ENCODE measurements around the gene CEP128.

DNA sequence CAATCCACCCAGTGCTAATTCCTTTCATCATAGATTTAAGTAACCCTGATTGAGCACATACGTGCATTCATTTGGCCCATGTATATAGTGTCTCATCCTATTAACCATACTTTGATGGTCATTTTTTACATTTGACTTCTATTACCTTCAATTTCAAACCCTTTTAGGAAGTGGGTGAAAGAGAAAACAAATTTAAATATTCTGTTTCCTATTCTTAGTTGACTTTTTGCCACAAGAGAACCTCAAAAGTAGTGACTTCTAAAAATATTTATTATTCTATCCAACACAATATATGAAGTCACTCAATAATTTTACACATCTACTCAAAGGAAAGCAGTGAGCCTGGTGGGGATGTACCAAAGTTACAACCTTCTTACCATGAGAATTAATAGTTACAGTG is 164.9 kb downstream of the CEP128 start:
- TF ChIP-seq GATA2 (IDR thresholded peaks at IDR 0.05; ENCODE audit: low read depth, low read length) (no peak), GATA3 (IDR thresholded peaks at IDR 0.05; ENCODE audit: low read depth, low read length) (no peak)

Measured in SH-SY5Y (cell line).